ENCODE measurements around the gene SLC1A2. TPM values are rescaled to one million over a fixed set of nuclear protein-coding genes. Genes with fewer than 3 reads are reported as not detected.

SLC1A2 gene
- total RNA-seq, 1 donor from 2014 or later = 4.9 TPM

- Histone ChIP-seq H3K4me2 (no peak overlapping the region), H4K20me1 (ENCODE audit: low read depth) (no peaks in the 10 kb centered on the region), H3K4me1 (no peaks in the 10 kb centered on the region), H3K9me3 (ENCODE audit: low read depth) (no peaks in the 10 kb centered on the region), H3K36me3 (no peaks in the 10 kb centered on the region), H3K9ac (no peak overlapping the region), H3K27me3 (no peaks in the 10 kb centered on the region), H3F3A (ENCODE audit: low read depth) (no peaks in the 10 kb centered on the region), H2AFZ (replicated peaks) (no peak overlapping the region), H3K79me2 (ENCODE audit: low read depth) (no peaks in the 10 kb centered on the region), H3K27ac (no peak overlapping the region), H3K4me3 (no peak overlapping the region)
- H3K27ac Mint-ChIP-seq = no peak overlapping the region
- peaks cover 3% of the 10 kb centered on the region for H3K9me3 Mint-ChIP-seq
- no peak overlapping the region for H3K4me3 Mint-ChIP-seq
- no peaks in the 10 kb centered on the region for H3K36me3 Mint-ChIP-seq
- no peaks in the 10 kb centered on the region for H3K27me3 Mint-ChIP-seq (ENCODE audit: insufficient read depth, low read depth)
- TF ChIP-seq CTCF (IDR thresholded peaks at IDR 0.05) (no peak), EZH2 (IDR thresholded peaks at IDR 0.05) (no peak), EZH2phosphoT487 (IDR thresholded peaks at IDR 0.05) (no peak)
- peaks cover 10% of the 10 kb centered on the region for H3K4me1 Mint-ChIP-seq
- DNase-seq (ENCODE audit: low spot score) = no peak
Observed at GRCh38 chr11:35277827-35278226, 141.5 kb downstream of the SLC1A2 start.

- Histone ChIP-seq H3K27me3 (no peaks in the 10 kb centered on the region), H2AFZ (replicated peaks) (no peak overlapping the region), H4K20me1 (ENCODE audit: low read depth) (no peaks in the 10 kb centered on the region), H3K4me1 (no peaks in the 10 kb centered on the region), H3K27ac (no peak overlapping the region), H3K9ac (no peak overlapping the region), H3K4me3 (no peak overlapping the region), H3F3A (ENCODE audit: low read depth) (no peaks in the 10 kb centered on the region), H3K36me3 (no peaks in the 10 kb centered on the region), H3K4me2 (no peak overlapping the region), H3K79me2 (ENCODE audit: low read depth) (no peaks in the 10 kb centered on the region), H3K9me3 (ENCODE audit: low read depth) (no peaks in the 10 kb centered on the region)
- peaks cover 10% of the 10 kb centered on the region for H3K4me1 Mint-ChIP-seq
- H3K4me3 Mint-ChIP-seq = no peak overlapping the region
- H3K36me3 Mint-ChIP-seq = peaks cover 4% of the 10 kb centered on the region
- no peaks in the 10 kb centered on the region for H3K27me3 Mint-ChIP-seq (ENCODE audit: insufficient read depth, low read depth)
- H3K27ac Mint-ChIP-seq = no peak overlapping the region
- no peak for DNase-seq (ENCODE audit: low spot score)
- peaks cover 3% of the 10 kb centered on the region for H3K9me3 Mint-ChIP-seq
- TF ChIP-seq EZH2phosphoT487 (IDR thresholded peaks at IDR 0.05) = no peak
Observed at GRCh38 chr11:35276396-35277145, 142.8 kb downstream of the SLC1A2 start.

- Histone ChIP-seq H3K9ac (no peak overlapping the region), H3K4me1 (no peaks in the 10 kb centered on the region), H3K4me3 (no peak overlapping the region), H3K9me3 (ENCODE audit: low read depth) (no peaks in the 10 kb centered on the region), H3K27ac (no peak overlapping the region), H4K20me1 (ENCODE audit: low read depth) (no peaks in the 10 kb centered on the region), H3K4me2 (no peak overlapping the region), H3K79me2 (ENCODE audit: low read depth) (no peaks in the 10 kb centered on the region), H3K36me3 (no peaks in the 10 kb centered on the region), H3K27me3 (no peaks in the 10 kb centered on the region), H3F3A (ENCODE audit: low read depth) (no peaks in the 10 kb centered on the region), H2AFZ (replicated peaks) (no peak overlapping the region)
- H3K4me1 Mint-ChIP-seq = peaks cover 10% of the 10 kb centered on the region
- H3K36me3 Mint-ChIP-seq = peaks cover 4% of the 10 kb centered on the region
- TF ChIP-seq EZH2phosphoT487 (IDR thresholded peaks at IDR 0.05) = no peak
- no peak for TF ChIP-seq CTCF (IDR thresholded peaks at IDR 0.05)
- TF ChIP-seq EZH2 (IDR thresholded peaks at IDR 0.05) = no peak
- peaks cover 3% of the 10 kb centered on the region for H3K9me3 Mint-ChIP-seq
- H3K4me3 Mint-ChIP-seq = no peak overlapping the region
- no peak overlapping the region for H3K27ac Mint-ChIP-seq
- no peak for DNase-seq (ENCODE audit: low spot score)
- H3K27me3 Mint-ChIP-seq (ENCODE audit: insufficient read depth, low read depth) = no peaks in the 10 kb centered on the region
Observed at GRCh38 chr11:35275786-35276170, 143.6 kb downstream of the SLC1A2 start.

Measured in neural progenitor cell (in vitro differentiated cells).